Measurements from ENCODE around the gene KAZN.
"Not testable (repeated sequence)": the region's sequence is repeated elsewhere in the genome, so short reads cannot be mapped to it uniquely, and the experiment has no call there.

KAZN gene

GRCh38 chr1:14958249-14959058 is 360.0 kb downstream of the KAZN start:
- DNase-seq (ENCODE audit: low read depth): no peak

GRCh38 chr1:14959059-14959694 is 360.7 kb downstream of the KAZN start:
- DNase-seq (ENCODE audit: low read depth): no peak

GRCh38 chr1:14961661-14962267 is 363.3 kb downstream of the KAZN start:
- no peak for DNase-seq (ENCODE audit: low read depth)

GRCh38 chr1:14962407-14962806 is 363.9 kb downstream of the KAZN start:
- DNase-seq (ENCODE audit: low read depth): no peak

GRCh38 chr1:14963791-14964710 is 365.6 kb downstream of the KAZN start:
- DNase-seq (ENCODE audit: low read depth): not testable (repeated sequence)

GRCh38 chr1:14964711-14965055 is 366.2 kb downstream of the KAZN start:
- no peak for DNase-seq (ENCODE audit: low read depth)

- DNase-seq (ENCODE audit: low read depth): no peak
These were observed 369.9 kb downstream of the KAZN start for GRCh38 chr1:14968251-14968851.

- DNase-seq (ENCODE audit: low read depth): peak; percentile 1
These were observed 370.5 kb downstream of the KAZN start for GRCh38 chr1:14969006-14969405.

- no peak for DNase-seq (ENCODE audit: low read depth)
These were observed 371.8 kb downstream of the KAZN start for GRCh38 chr1:14970115-14970798.

- DNase-seq (ENCODE audit: low read depth): no peak
These were observed 372.3 kb downstream of the KAZN start for GRCh38 chr1:14970799-14971141.

GRCh38 chr1:14971221-14971620 is 372.7 kb downstream of the KAZN start:
- no peak for DNase-seq (ENCODE audit: low read depth)

- DNase-seq (ENCODE audit: low read depth): no peak
These were observed 373.6 kb downstream of the KAZN start for GRCh38 chr1:14972107-14972506.

GRCh38 chr1:14973773-14974172 is 375.3 kb downstream of the KAZN start:
- DNase-seq (ENCODE audit: low read depth): no peak

- no peak for DNase-seq (ENCODE audit: low read depth)
These were observed 375.9 kb downstream of the KAZN start for GRCh38 chr1:14974361-14974760.

- DNase-seq (ENCODE audit: low read depth): no peak
These were observed 376.6 kb downstream of the KAZN start for GRCh38 chr1:14975119-14975518.

- DNase-seq (ENCODE audit: low read depth): no peak
These were observed 377.8 kb downstream of the KAZN start for GRCh38 chr1:14976256-14976655.

GRCh38 chr1:14977338-14977931 is 378.9 kb downstream of the KAZN start:
- DNase-seq (ENCODE audit: low read depth): no peak

- no peak for DNase-seq (ENCODE audit: low read depth)
These were observed 382.2 kb downstream of the KAZN start for GRCh38 chr1:14980621-14981218.

- no peak for DNase-seq (ENCODE audit: low read depth)
These were observed 383.5 kb downstream of the KAZN start for GRCh38 chr1:14982029-14982428.

GRCh38 chr1:14983277-14983676 is 384.8 kb downstream of the KAZN start:
- no peak for DNase-seq (ENCODE audit: low read depth)

GRCh38 chr1:14986168-14986567 is 387.7 kb downstream of the KAZN start:
- no peak for DNase-seq (ENCODE audit: low read depth)

Measured in stimulated activated CD8-positive, alpha-beta memory T cell treated with anti-CD3 and anti-CD28 coated beads, Interleukin-12 subunit alpha, Interleukin-12 subunit beta, amount 100 ng/mL, for 4 hours (primary cell).